GM13976 (cell line): Measurements from ENCODE around the gene PPA1.
A peak's percentile ranks its signal among the peaks of the same experiment; 100 is the strongest.
"Not testable (repeated sequence)": the region's sequence is repeated elsewhere in the genome, so short reads cannot be mapped to it uniquely, and the experiment has no call there.

ENCODE experiments used
- DNase-seq: peaks from one replicate; pipeline ENCODE4 v3.0.0; 2012; ENCODE audit warnings: low spot score
- in situ Hi-C: fragments of 300-500 bp; cut with MboI; formaldehyde crosslinking; loops from one replicate; pipeline ENCODE4 v1.12.0; 2022; ENCODE audit warnings: low sequenced_read_pairs, mixed read lengths, inconsistent platforms; ENCODE audit not compliant: unreplicated experiment
- TF ChIP-seq, protein P1 (sequence below): IDR thresholded peaks from 2 replicates; pipeline ENCODE4 v1.5.1; 2012; ENCODE audit warnings: borderline replicate concordance, mild to moderate bottlenecking; ENCODE audit not compliant: insufficient read depth; ENCODE audit errors: extremely low read depth, missing control alignments, control extremely low read depth

PPA1 gene

GRCh38 chr10:70183304-70183703, 49.9 kb downstream of the PPA1 start:
- in situ Hi-C loops = no loop called here
- no peak for DNase-seq
- TF ChIP-seq, protein P1, sequence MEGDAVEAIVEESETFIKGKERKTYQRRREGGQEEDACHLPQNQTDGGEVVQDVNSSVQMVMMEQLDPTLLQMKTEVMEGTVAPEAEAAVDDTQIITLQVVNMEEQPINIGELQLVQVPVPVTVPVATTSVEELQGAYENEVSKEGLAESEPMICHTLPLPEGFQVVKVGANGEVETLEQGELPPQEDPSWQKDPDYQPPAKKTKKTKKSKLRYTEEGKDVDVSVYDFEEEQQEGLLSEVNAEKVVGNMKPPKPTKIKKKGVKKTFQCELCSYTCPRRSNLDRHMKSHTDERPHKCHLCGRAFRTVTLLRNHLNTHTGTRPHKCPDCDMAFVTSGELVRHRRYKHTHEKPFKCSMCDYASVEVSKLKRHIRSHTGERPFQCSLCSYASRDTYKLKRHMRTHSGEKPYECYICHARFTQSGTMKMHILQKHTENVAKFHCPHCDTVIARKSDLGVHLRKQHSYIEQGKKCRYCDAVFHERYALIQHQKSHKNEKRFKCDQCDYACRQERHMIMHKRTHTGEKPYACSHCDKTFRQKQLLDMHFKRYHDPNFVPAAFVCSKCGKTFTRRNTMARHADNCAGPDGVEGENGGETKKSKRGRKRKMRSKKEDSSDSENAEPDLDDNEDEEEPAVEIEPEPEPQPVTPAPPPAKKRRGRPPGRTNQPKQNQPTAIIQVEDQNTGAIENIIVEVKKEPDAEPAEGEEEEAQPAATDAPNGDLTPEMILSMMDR = no peak

GRCh38 chr10:70179209-70179608, 54.0 kb downstream of the PPA1 start:
- in situ Hi-C loops, DNase-seq: not testable (repeated sequence)

DNA sequence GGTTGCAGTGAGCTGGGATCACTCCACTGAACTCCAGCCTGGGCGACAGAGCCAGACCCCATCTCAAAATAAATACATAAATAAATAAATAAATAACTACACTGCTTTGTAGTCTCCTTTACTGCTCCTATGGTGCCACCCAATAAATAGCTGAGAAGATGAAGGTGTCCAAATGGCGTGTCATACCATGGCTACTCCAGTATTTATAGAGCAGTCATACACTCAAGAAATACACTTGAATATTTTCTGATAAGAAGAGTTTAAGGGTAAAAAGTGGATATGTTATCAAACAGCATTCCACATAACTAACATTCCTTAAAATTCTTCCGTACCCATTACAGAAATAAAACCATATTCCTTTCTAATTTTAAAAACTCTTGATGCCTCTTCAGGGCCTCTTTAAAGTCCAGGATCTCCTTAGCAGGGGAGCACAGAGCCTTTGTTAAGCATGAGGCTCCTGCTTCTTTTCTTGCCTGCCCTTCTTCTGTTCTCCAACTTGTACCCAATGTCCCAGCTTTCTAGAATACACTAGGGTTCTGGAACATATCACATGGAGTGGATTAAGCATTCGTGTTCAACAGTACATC, 55.0 kb downstream of the PPA1 start:
- TF ChIP-seq, protein P1 = no peak
- in situ Hi-C loops = no loop called here
- DNase-seq = no peak

GRCh38 chr10:70176441-70176840, 56.8 kb downstream of the PPA1 start:
- in situ Hi-C loops = no loop called here
- TF ChIP-seq, protein P1 = no peak
- no peak for DNase-seq

DNA sequence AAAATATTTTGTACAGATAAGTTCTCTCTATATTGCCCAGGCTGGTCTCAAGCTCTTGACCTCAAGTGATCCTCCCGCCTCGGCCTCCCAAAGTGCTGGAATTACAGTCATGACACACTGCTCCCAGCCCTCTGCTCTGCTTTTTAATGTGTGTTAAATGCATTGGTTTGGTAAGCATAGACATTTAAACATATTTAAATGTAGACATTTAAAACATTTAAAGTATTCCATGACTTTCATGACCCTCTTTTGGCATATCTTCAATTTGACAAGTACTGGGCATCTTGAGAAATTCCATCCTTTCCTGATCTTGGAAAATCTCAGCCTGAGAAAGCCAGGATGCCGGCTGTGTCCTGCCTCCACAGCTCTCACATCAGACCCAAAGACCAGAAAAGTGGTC, 57.7 kb downstream of the PPA1 start:
- TF ChIP-seq, protein P1 = no peak
- in situ Hi-C loops = no loop called here
- no peak for DNase-seq

DNA sequence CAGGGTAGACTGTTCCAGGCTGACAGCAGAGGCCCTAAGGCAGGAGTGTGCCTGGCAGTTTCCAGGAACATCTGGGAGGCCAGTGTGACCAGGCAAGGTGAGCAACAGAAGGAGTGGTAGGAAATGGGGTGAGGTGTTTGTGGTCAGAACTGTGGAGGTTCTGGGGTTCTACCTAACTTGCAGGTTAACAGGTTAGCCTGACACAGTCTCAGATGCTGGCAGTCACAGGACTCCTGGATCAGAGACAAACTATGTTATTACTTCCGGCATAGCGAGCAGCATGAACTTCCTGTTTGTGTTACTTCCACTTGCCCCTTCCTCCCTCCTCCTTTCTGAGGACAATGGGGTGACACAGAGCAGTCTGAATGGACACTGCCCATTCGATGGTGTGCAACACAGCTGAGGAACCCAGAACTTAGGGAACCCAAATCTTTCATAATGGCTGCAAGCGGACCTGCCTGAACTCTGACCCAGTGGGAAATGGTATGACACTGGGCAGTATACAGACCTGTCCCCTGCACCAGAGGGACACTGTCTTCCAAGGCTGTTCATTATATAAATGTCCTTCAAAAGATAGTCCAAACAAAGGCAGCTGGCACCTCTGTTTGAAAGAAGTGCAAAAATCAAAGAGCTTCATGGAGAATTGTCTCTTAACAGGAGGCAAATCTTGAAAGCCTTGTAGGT, 59.0 kb downstream of the PPA1 start:
- DNase-seq = no peak
- TF ChIP-seq, protein P1 = no peak
- in situ Hi-C loops = no loop called here

- DNase-seq = peak; percentile 32
- in situ Hi-C loops = no loop called here
- TF ChIP-seq, protein P1 = no peak
Measured at GRCh38 chr10:70169649-70170364, 63.4 kb downstream of the PPA1 start.
